Trophoblast cell (in vitro differentiated cells and primary cell): Measurements from ENCODE around the gene CADM1.

Experiments used
- DNase-seq, 2 donors: peaks; one replicate each; pipeline ENCODE4 v3.0.0-alpha.2; 2016
- H2AFZ ChIP-seq: 2 replicates; pipeline ENCODE4 v1.6.1; 2013; ENCODE audit warnings: low read length, moderate library complexity, mild to moderate bottlenecking; ENCODE audit not compliant: insufficient read depth, poor library complexity
- H2AK5ac ChIP-seq: 2 replicates; pipeline ENCODE4 v1.6.1; 2013; ENCODE audit warnings: mild to moderate bottlenecking, low read length
- H2BK120ac ChIP-seq: 2 replicates; pipeline ENCODE4 v1.6.1; 2013; ENCODE audit warnings: low read length, mild to moderate bottlenecking, moderate library complexity; ENCODE audit not compliant: insufficient read depth, poor library complexity
- H2BK12ac ChIP-seq: 2 replicates; pipeline ENCODE4 v1.6.1; 2013; ENCODE audit warnings: mild to moderate bottlenecking, low read length, moderate library complexity
- H2BK5ac ChIP-seq: 2 replicates; pipeline ENCODE4 v1.6.1; 2013; ENCODE audit warnings: low read length, low read depth, moderate library complexity, mild to moderate bottlenecking; ENCODE audit not compliant: poor library complexity
- H3K14ac ChIP-seq: 2 replicates; pipeline ENCODE4 v1.6.1; 2013; ENCODE audit warnings: mild to moderate bottlenecking, low read length
- H3K18ac ChIP-seq: 2 replicates; pipeline ENCODE4 v1.6.1; 2013; ENCODE audit warnings: mild to moderate bottlenecking, low read length
- H3K23ac ChIP-seq: 2 replicates; pipeline ENCODE4 v1.6.1; 2013; ENCODE audit warnings: low read length
- H3K27ac ChIP-seq: 2 replicates; pipeline ENCODE4 v1.5.1; 2013; ENCODE audit warnings: low read depth, mild to moderate bottlenecking, inconsistent platforms, low read length, moderate library complexity
- H3K27me3 ChIP-seq: 2 replicates; pipeline ENCODE4 v1.6.1; 2013; ENCODE audit warnings: inconsistent platforms, mild to moderate bottlenecking, low read length, moderate library complexity; ENCODE audit not compliant: insufficient read depth
- H3K36me3 ChIP-seq, 2 experiments: 1 replicate in 1 of 2; 2 replicates in 1 of 2; pipeline ENCODE4 v1.6.1; 2013; ENCODE audit warnings: low read length in 2 of 2, mild to moderate bottlenecking in 2 of 2, moderate library complexity in 1 of 2; ENCODE audit not compliant: insufficient read depth in 2 of 2, control insufficient read depth in 1 of 2
- H3K4ac ChIP-seq: 2 replicates; pipeline ENCODE4 v1.6.1; 2013; ENCODE audit warnings: low read depth, mild to moderate bottlenecking, low read length, moderate library complexity
- H3K4me1 ChIP-seq, 2 experiments: 1 replicate in 1 of 2; 2 replicates in 1 of 2; pipeline ENCODE4 v1.6.1; 2013; ENCODE audit warnings: low read length in 2 of 2, mild to moderate bottlenecking in 2 of 2, moderate library complexity in 1 of 2; ENCODE audit not compliant: insufficient read depth in 2 of 2, control insufficient read depth in 1 of 2
- H3K4me2 ChIP-seq: 2 replicates; pipeline ENCODE4 v1.6.1; 2013; ENCODE audit warnings: inconsistent platforms, mild to moderate bottlenecking, low read length, moderate library complexity
- H3K4me3 ChIP-seq: 2 replicates; pipeline ENCODE4 v1.5.1; 2013; ENCODE audit warnings: mild to moderate bottlenecking, low read depth, low read length, inconsistent platforms
- H3K79me1 ChIP-seq: one replicate; pipeline ENCODE4 v1.6.1; 2013; ENCODE audit warnings: low read length
- H3K79me2 ChIP-seq: 2 replicates; pipeline ENCODE4 v1.6.1; 2013; ENCODE audit warnings: low read length, mild to moderate bottlenecking; ENCODE audit not compliant: control insufficient read depth, insufficient read depth, poor library complexity
- H3K9ac ChIP-seq: 2 replicates; pipeline ENCODE4 v1.6.1; 2013; ENCODE audit warnings: mild to moderate bottlenecking, low read length
- H3K9me3 ChIP-seq: 2 replicates; pipeline ENCODE4 v1.6.1; 2013; ENCODE audit warnings: low read depth, mild to moderate bottlenecking, control low read depth, inconsistent platforms, low read length; ENCODE audit not compliant: insufficient read depth
- H4K12ac ChIP-seq: 2 replicates; pipeline ENCODE4 v1.6.1; 2013; ENCODE audit warnings: low read depth, mild to moderate bottlenecking, low read length, moderate library complexity
- H4K8ac ChIP-seq: 2 replicates; pipeline ENCODE4 v1.6.1; 2013; ENCODE audit warnings: low read depth, mild to moderate bottlenecking, low read length, moderate library complexity
- H4K91ac ChIP-seq: one replicate; pipeline ENCODE4 v1.6.1; 2013; ENCODE audit warnings: low read depth, mild to moderate bottlenecking, low read length, moderate library complexity
- WGBS: extraction: QIAGEN DNeasy Blood & Tissue Kit; methylation state at CpG from one replicate; pipeline ENCODE4 v1.1.7; 2013; ENCODE audit warnings: missing lambda C conversion rate; ENCODE audit not compliant: insufficient read length, insufficient coverage; ENCODE audit errors: extremely low coverage; 5-methylcytosine and 5-hydroxymethylcytosine counted together

The CADM1 gene

GRCh38 chr11:115325523-115325922 lies 178.7 kb downstream of the CADM1 start:
- Histone ChIP-seq H3K27me3 (no peaks in the 10 kb centered on the region), H4K8ac (no peak overlapping the region), H2AK5ac (no peak overlapping the region), H3K4ac (no peak overlapping the region), H2AFZ (no peak overlapping the region), H3K9ac (no peak overlapping the region), H3K23ac (no peak overlapping the region), H4K12ac (no peak overlapping the region), H3K18ac (no peak overlapping the region), H2BK5ac (no peak overlapping the region), H3K9me3 (no peaks in the 10 kb centered on the region), H2BK12ac (no peak overlapping the region), H3K79me1 (no peaks in the 10 kb centered on the region), H3K27ac (no peak overlapping the region), H3K4me1 (peaks cover under 1% of the 10 kb centered on the region in 2 experiments), H3K36me3 (no peaks in the 10 kb centered on the region), H3K14ac (no peak overlapping the region), H3K4me3 (no peak overlapping the region), H3K79me2 (no peaks in the 10 kb centered on the region), H2BK120ac (no peak overlapping the region), H3K4me2 (no peak overlapping the region), H4K91ac (no peak overlapping the region)
- no peak for DNase-seq
- WGBS: no CpG with 5 or more reads among the region's 1 CpG

GRCh38 chr11:115324581-115325432 lies 179.4 kb downstream of the CADM1 start:
- Histone ChIP-seq H2BK12ac (no peak overlapping the region), H2BK120ac (no peak overlapping the region), H4K12ac (no peak overlapping the region), H3K23ac (no peak overlapping the region), H3K79me2 (no peaks in the 10 kb centered on the region), H3K27ac (no peak overlapping the region), H4K8ac (no peak overlapping the region), H2AK5ac (no peak overlapping the region), H2BK5ac (no peak overlapping the region), H3K79me1 (no peaks in the 10 kb centered on the region), H4K91ac (no peak overlapping the region), H3K4ac (no peak overlapping the region), H3K4me1 (no peaks in the 10 kb centered on the region), H3K18ac (no peak overlapping the region), H3K9ac (no peak overlapping the region), H3K27me3 (no peaks in the 10 kb centered on the region), H3K9me3 (no peaks in the 10 kb centered on the region), H3K36me3 (no peaks in the 10 kb centered on the region), H3K14ac (no peak overlapping the region), H3K4me2 (no peak overlapping the region), H2AFZ (no peak overlapping the region), H3K4me3 (no peak overlapping the region)
- WGBS: no CpG with 5 or more reads among the region's 12 CpGs
- DNase-seq: peak; percentile 20 to 76

DNA sequence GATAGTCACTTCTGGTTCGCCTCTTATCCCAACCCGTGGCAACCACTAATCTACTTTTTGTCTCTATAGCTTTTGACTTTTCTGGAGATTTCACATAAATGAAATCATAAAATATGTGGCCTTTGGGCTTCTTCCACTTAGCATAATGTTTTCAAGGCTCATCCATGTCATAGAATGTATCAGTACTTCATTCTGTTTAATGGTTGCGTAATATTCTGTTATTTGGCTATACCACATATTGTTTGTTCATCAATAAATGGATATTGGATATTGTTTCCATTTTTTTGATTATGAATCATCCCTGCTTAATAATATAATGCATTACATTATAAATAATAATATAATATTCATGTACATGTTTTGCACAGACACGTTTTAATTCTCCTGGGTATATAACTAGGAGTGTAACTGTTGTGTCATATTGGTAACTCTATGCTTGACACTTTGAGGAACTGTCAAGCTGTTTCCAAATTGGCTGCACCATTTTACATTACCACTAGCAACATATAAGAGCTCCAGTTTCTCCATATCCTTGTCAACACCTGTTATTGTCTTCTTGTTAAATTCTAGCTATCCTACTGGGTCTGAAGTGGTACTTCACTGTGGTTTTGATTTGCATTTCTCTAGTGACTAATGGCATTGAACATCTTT lies 181.5 kb downstream of the CADM1 start:
- no peak overlapping the region for H2AFZ ChIP-seq
- H3K27ac ChIP-seq: no peak overlapping the region
- H3K9me3 ChIP-seq: no peaks in the 10 kb centered on the region
- no peak overlapping the region for H3K23ac ChIP-seq
- WGBS: no CpG with 5 or more reads among the region's 4 CpGs
- H2BK120ac ChIP-seq: no peak overlapping the region
- H3K4me3 ChIP-seq: no peak overlapping the region
- H3K36me3 ChIP-seq: no peaks in the 10 kb centered on the region
- H2BK12ac ChIP-seq: no peak overlapping the region
- no peak overlapping the region for H3K9ac ChIP-seq
- H3K79me2 ChIP-seq: no peaks in the 10 kb centered on the region
- H3K4ac ChIP-seq: no peak overlapping the region
- H4K8ac ChIP-seq: no peak overlapping the region
- H3K14ac ChIP-seq: no peak overlapping the region
- H3K18ac ChIP-seq: no peak overlapping the region
- no peaks in the 10 kb centered on the region for H3K27me3 ChIP-seq
- H3K4me1 ChIP-seq: no peaks in the 10 kb centered on the region
- no peak for DNase-seq
- no peak overlapping the region for H3K4me2 ChIP-seq
- H4K91ac ChIP-seq: no peak overlapping the region
- no peak overlapping the region for H2BK5ac ChIP-seq
- H3K79me1 ChIP-seq: no peaks in the 10 kb centered on the region
- H4K12ac ChIP-seq: no peak overlapping the region
- no peak overlapping the region for H2AK5ac ChIP-seq

- Histone ChIP-seq H4K91ac (no peak overlapping the region), H3K18ac (no peak overlapping the region), H2BK12ac (no peak overlapping the region), H3K27me3 (no peaks in the 10 kb centered on the region), H2BK5ac (no peak overlapping the region), H3K79me2 (no peaks in the 10 kb centered on the region), H2AK5ac (no peak overlapping the region), H3K4me3 (no peak overlapping the region), H2BK120ac (no peak overlapping the region), H3K23ac (no peak overlapping the region), H3K4me1 (no peaks in the 10 kb centered on the region), H3K4ac (no peak overlapping the region), H2AFZ (no peak overlapping the region), H4K12ac (no peak overlapping the region), H3K36me3 (no peaks in the 10 kb centered on the region), H3K4me2 (no peak overlapping the region), H3K14ac (no peak overlapping the region), H3K9ac (no peak overlapping the region), H3K79me1 (no peaks in the 10 kb centered on the region), H3K27ac (no peak overlapping the region), H4K8ac (no peak overlapping the region), H3K9me3 (no peaks in the 10 kb centered on the region)
- no peak for DNase-seq
- no CpG with 5 or more reads among the region's 6 CpGs for WGBS
These were observed 182.5 kb downstream of the CADM1 start for GRCh38 chr11:115321605-115322289.
